GM12872 (cell line): ENCODE results near the gene NRARP.

ENCODE experiments used
- CTCF ChIP-seq: IDR thresholded peaks from 3 replicates; pipeline ENCODE4 v1.5.1; 2011; ENCODE audit warnings: low read depth, mild to moderate bottlenecking, low read length, moderate library complexity; ENCODE audit not compliant: insufficient read depth

The NRARP gene

GRCh38 chr9:137304383-137305059, 2.5 kb upstream of the NRARP start:
- peak; percentile 25; the same call in 1 of the 3 replicates for TF ChIP-seq CTCF

- TF ChIP-seq CTCF = no peak
These were observed 1.9 kb upstream of the NRARP start for GRCh38 chr9:137303893-137304382.

GRCh38 chr9:137303151-137303892, 1.3 kb upstream of the NRARP start:
- no peak for TF ChIP-seq CTCF

- peak; percentile 61; the same call in 2 of the 3 replicates for TF ChIP-seq CTCF
These were observed 529 bp upstream of the NRARP start for GRCh38 chr9:137302449-137303150.

GRCh38 chr9:137301081-137301947, 757 bp downstream of the NRARP start:
- TF ChIP-seq CTCF = no peak; the same call in 2 of the 3 replicates

- no peak for TF ChIP-seq CTCF
These were observed 1.4 kb downstream of the NRARP start for GRCh38 chr9:137300567-137301080.
